Measurements from ENCODE around the gene MAP9.

DNA sequence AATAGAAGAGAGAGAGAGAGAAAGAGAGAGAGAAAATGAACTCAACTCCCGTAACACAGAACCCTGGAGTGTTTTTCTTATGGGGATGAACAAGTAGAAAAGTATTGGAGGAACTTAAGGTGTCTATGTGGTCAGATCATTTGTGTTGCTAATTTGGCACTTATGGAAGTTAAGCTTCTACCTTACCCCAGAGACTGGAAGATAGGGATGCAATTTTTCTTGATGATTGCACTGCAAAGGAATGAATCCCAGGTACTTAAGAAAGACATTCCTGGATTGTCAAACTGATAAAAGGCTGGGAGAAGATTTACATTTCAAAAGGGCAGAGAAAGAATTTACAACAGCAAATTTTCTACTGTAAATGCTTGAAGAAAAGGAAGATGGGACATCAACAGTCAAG lies 57.2 kb downstream of the MAP9 start:
- TF ChIP-seq CTCF (IDR thresholded peaks at IDR 0.05; ENCODE audit: insufficient read depth, low read depth, low read length) (no peak), EZH2 (IDR thresholded peaks at IDR 0.05; ENCODE audit: insufficient read depth, low read length) (no peak)

All from astrocyte (in vitro differentiated cells and primary cell).